ENCODE measurements around the gene PSORS1C2. TPM values are rescaled to one million over a fixed set of nuclear protein-coding genes. Genes with fewer than 3 reads are reported as not detected.
A peak's percentile ranks its signal among the peaks of the same experiment; 100 is the strongest.

Gene PSORS1C2
- total RNA-seq, 1 donor from 2014 or later = not detected

GRCh38 chr6:31130751-31131150, 8.1 kb downstream of the PSORS1C2 start:
- no peak overlapping the region for H3K27ac Mint-ChIP-seq (ENCODE audit: unreplicated experiment)
- H3K4me1 Mint-ChIP-seq (ENCODE audit: low read depth) = peaks cover 15% of the 10 kb centered on the region
- H3K36me3 Mint-ChIP-seq (ENCODE audit: low read depth) = no peaks in the 10 kb centered on the region
- no peak overlapping the region for H3K4me3 Mint-ChIP-seq (ENCODE audit: unreplicated experiment)
- DNase-seq (ENCODE audit: low spot score) = no peak
- peaks cover 8% of the 10 kb centered on the region for H3K27me3 Mint-ChIP-seq (ENCODE audit: low read depth)
- no peaks in the 10 kb centered on the region for H3K9me3 Mint-ChIP-seq (ENCODE audit: low read depth)
- TF ChIP-seq CTCF (IDR thresholded peaks at IDR 0.05) = no peak

- Mint-ChIP-seq H3K27ac (ENCODE audit: unreplicated experiment) (no peak overlapping the region), H3K27me3 (ENCODE audit: low read depth) (peaks cover 8% of the 10 kb centered on the region)
These were observed 9.7 kb downstream of the PSORS1C2 start for GRCh38 chr6:31129130-31129529.

GRCh38 chr6:31128093-31128676, 10.7 kb downstream of the PSORS1C2 start:
- H3K4me3 Mint-ChIP-seq (ENCODE audit: unreplicated experiment) = no peak overlapping the region
- no peaks in the 10 kb centered on the region for H3K36me3 Mint-ChIP-seq (ENCODE audit: low read depth)
- H3K9me3 Mint-ChIP-seq (ENCODE audit: low read depth) = no peaks in the 10 kb centered on the region
- DNase-seq (ENCODE audit: low spot score) = no peak
- H3K27me3 Mint-ChIP-seq (ENCODE audit: low read depth) = peaks cover 8% of the 10 kb centered on the region
- H3K27ac Mint-ChIP-seq (ENCODE audit: unreplicated experiment) = no peak overlapping the region
- peaks cover 37% of the 10 kb centered on the region for H3K4me1 Mint-ChIP-seq (ENCODE audit: low read depth)
- peak; percentile 92 for TF ChIP-seq CTCF (IDR thresholded peaks at IDR 0.05)

More at GRCh38 chr6:31129130-31129529, 9.7 kb downstream of the PSORS1C2 start:
- TF ChIP-seq CTCF (IDR thresholded peaks at IDR 0.05) = no peak
- Mint-ChIP-seq H3K9me3 (ENCODE audit: low read depth) (no peaks in the 10 kb centered on the region), H3K4me1 (ENCODE audit: low read depth) (peaks cover 27% of the 10 kb centered on the region), H3K4me3 (ENCODE audit: unreplicated experiment) (no peak overlapping the region), H3K36me3 (ENCODE audit: low read depth) (no peaks in the 10 kb centered on the region)
- DNase-seq (ENCODE audit: low spot score) = no peak

- Mint-ChIP-seq H3K4me3 (ENCODE audit: unreplicated experiment) (no peak overlapping the region), H3K9me3 (ENCODE audit: low read depth) (no peaks in the 10 kb centered on the region), H3K27me3 (ENCODE audit: low read depth) (peaks cover 8% of the 10 kb centered on the region), H3K4me1 (ENCODE audit: low read depth) (peaks cover 53% of the 10 kb centered on the region), H3K27ac (ENCODE audit: unreplicated experiment) (peak overlapping the region; percentile 59), H3K36me3 (ENCODE audit: low read depth) (no peaks in the 10 kb centered on the region)
- peak; percentile 12 for TF ChIP-seq CTCF (IDR thresholded peaks at IDR 0.05)
- DNase-seq (ENCODE audit: low spot score) = no peak
These were observed 12.3 kb downstream of the PSORS1C2 start for GRCh38 chr6:31126396-31127175.

GRCh38 chr6:31125586-31126363, 13.1 kb downstream of the PSORS1C2 start:
- Mint-ChIP-seq H3K27ac (ENCODE audit: unreplicated experiment) (peak overlapping the region; percentile 41), H3K36me3 (ENCODE audit: low read depth) (no peaks in the 10 kb centered on the region), H3K9me3 (ENCODE audit: low read depth) (no peaks in the 10 kb centered on the region), H3K4me1 (ENCODE audit: low read depth) (peaks cover 53% of the 10 kb centered on the region), H3K4me3 (ENCODE audit: unreplicated experiment) (no peak overlapping the region), H3K27me3 (ENCODE audit: low read depth) (peaks cover 8% of the 10 kb centered on the region)
- no peak for DNase-seq (ENCODE audit: low spot score)
- TF ChIP-seq CTCF (IDR thresholded peaks at IDR 0.05) = no peak
